Heart left ventricle (tissue), 16 donors: ENCODE results near the gene FSTL3. TPM values are rescaled to one million over a fixed set of nuclear protein-coding genes. Genes with fewer than 3 reads are reported as not detected.

Source experiments
- ATAC-seq, 4 donors: fragments of 200-7000 bp; cut with Tn5 transposase; one replicate each; pipeline ENCODE4 v1.9.1; 2020 to 2022; ENCODE audit warnings: moderate library complexity in 4 of 4, mild to moderate bottlenecking in 3 of 4, moderate number of reproducible peaks in 1 of 4
- DNase-seq, 5 donors: peaks; one replicate each; pipeline ENCODE4 v3.0.0-alpha.2; 2020
- H3K27ac ChIP-seq, 12 donors: fragments of 200-600 bp; sonication (generic) in 4 of 12; one replicate each; pipeline versions ENCODE4 v1.5.0 to v1.8.0; 2016 to 2022; ENCODE audit warnings: mild to moderate bottlenecking in 2 of 12
- H3K27me3 ChIP-seq, 9 donors: fragments of 200-600 bp; sonication (generic) in 2 of 9; one replicate each; pipeline versions ENCODE4 v1.5.1 to v1.8.0; 2016 to 2022; ENCODE audit warnings: mild to moderate bottlenecking in 3 of 9
- H3K36me3 ChIP-seq, 9 donors: fragments of 200-600 bp; sonication (generic) in 2 of 9; one replicate each; pipeline versions ENCODE4 v1.5.0 to v1.8.0; 2018 to 2022; ENCODE audit warnings: mild to moderate bottlenecking in 2 of 9
- H3K4me1 ChIP-seq, 12 donors: fragments of 200-600 bp; sonication (generic) in 4 of 12; one replicate each; pipeline versions ENCODE4 v1.5.0 to v1.8.0; 2016 to 2022; ENCODE audit warnings: mild to moderate bottlenecking in 3 of 12
- H3K4me3 ChIP-seq, 12 donors: fragments of 200-600 bp; sonication (generic) in 4 of 12; one replicate each; pipeline versions ENCODE4 v1.5.0 to v1.8.0; 2017 to 2022; ENCODE audit warnings: mild to moderate bottlenecking in 9 of 12, moderate library complexity in 4 of 12
- H3K9me3 ChIP-seq, 12 donors: fragments of 200-600 bp; sonication (generic) in 4 of 12; one replicate each; pipeline versions ENCODE4 v1.5.0 to v1.8.0; 2016 to 2022; ENCODE audit warnings: mild to moderate bottlenecking in 1 of 12
- CTCF ChIP-seq, 12 donors: fragments of 200-600 bp; sonication (generic) in 4 of 12; IDR thresholded peaks; one replicate each; pipeline versions ENCODE4 v1.5.0 to v1.8.0; 2018 to 2022; ENCODE audit warnings: antibody characterized with exemption in 12 of 12, mild to moderate bottlenecking in 5 of 12
- POLR2A ChIP-seq, 2 donors: fragments of 450-650 bp; IDR thresholded peaks; one replicate each; pipeline ENCODE4 v1.6.1; 2017; ENCODE audit warnings: antibody characterized with exemption in 2 of 2, mild to moderate bottlenecking in 2 of 2, moderate library complexity in 2 of 2
- WGBS, 4 donors: extraction: QIAGEN DNeasy Blood & Tissue Kit in 2 of 4; methylation state at CpG; one replicate each; pipeline versions ENCODE4 v1.1.5 to v1.1.7; 2013 to 2018; 5-methylcytosine and 5-hydroxymethylcytosine counted together
- intact Hi-C, 10 donors: fragments of 100-400 bp; cut with DNase I; formaldehyde crosslinking; loops; one replicate each; pipeline versions ENCODE4 v1.11.1 to v1.14.2; 2022
- polyA plus RNA-seq, 2 donors: library from polyadenylated mRNA; stranded (reverse); fragments of 200-250 nt; gene quantifications; one replicate each; pipeline ENCODE4 v1.2.3, GENCODE V29; 2013
- total RNA-seq, 9 donors: library from RNA; depleted of rRNA in 2 of 9; stranded (reverse); fragments of >200 nt in 2 of 9; fragmentation: NEBNext Ultra II Directional in 3 of 9; extraction: Animal tissue kit (Norgen Biotek cat#: 25700) in 3 of 9; gene quantifications; one replicate each; pipeline versions ENCODE4 v1.1.0 to v1.2.4, GENCODE V29; 2016 to 2023
- donor health status: ischemic (EF 13 %, LVEDD 7.1; RV severe dilation, severe dysfunction).
- donor health status: healthy with polysubstance abuse.
- donor health status: DM: no; HTN: yes; CAD: no.
- donor health status: DM: no; HTN: no; CAD: no.
- donor health status: ischemic (EF 25% LVEDD 6.9; RV normal size, moderate dysfunction).
- donor health status: ischemic (EF 25% LVEDD 5.7; RV mildly dilated, moderate dysfunction).
- donor health status: healthy.
- donor health status: DM: yes; HTN: yes; CAD: no.
- donor health status: ischemic (EF 35%, LVEDD 5.7; RV mildly dilated, moderate dysfunction).
- donor health status: nonischemic (EF 11% LVEDD 7.7; RV severe dilation, severe dysfunction).
- donor health status: DM: yes; HTN: yes; CAD: no.
- donor health status: PGD.
- donor health status: ischemic (EF 29% LVEDD 5.4; RV normal size, mild dysfunction).
- donor health status: nonischemic (EF 23%, LVEDD 6.1; RV moderate dilation, normal function).

Gene FSTL3
- total and polyA plus RNA-seq, 11 donors = 41.7 to 376 (median 119) TPM

GRCh38 chr19:648305-648704, 27.9 kb upstream of the FSTL3 start:
- Histone ChIP-seq H3K9me3 (no peaks in the 10 kb centered on the region), H3K27me3 (no peaks in the 10 kb centered on the region), H3K27ac (no peak overlapping the region), H3K36me3 (peaks cover 2 to 83% (median 58%) of the 10 kb centered on the region in 9 donors), H3K4me1 (no peaks in the 10 kb centered on the region), H3K4me3 (no peak overlapping the region)
- ATAC-seq = no peak
- 91 to 93% (median 91%) methylated on average over 22 to 29 of the region's 29 CpGs for WGBS, 4 donors
- no peak for DNase-seq
- no peak for TF ChIP-seq POLR2A (IDR thresholded peaks at IDR 0.05)
- no peak for TF ChIP-seq CTCF (IDR thresholded peaks at IDR 0.05)
- intact Hi-C loops = no loop called here

DNA sequence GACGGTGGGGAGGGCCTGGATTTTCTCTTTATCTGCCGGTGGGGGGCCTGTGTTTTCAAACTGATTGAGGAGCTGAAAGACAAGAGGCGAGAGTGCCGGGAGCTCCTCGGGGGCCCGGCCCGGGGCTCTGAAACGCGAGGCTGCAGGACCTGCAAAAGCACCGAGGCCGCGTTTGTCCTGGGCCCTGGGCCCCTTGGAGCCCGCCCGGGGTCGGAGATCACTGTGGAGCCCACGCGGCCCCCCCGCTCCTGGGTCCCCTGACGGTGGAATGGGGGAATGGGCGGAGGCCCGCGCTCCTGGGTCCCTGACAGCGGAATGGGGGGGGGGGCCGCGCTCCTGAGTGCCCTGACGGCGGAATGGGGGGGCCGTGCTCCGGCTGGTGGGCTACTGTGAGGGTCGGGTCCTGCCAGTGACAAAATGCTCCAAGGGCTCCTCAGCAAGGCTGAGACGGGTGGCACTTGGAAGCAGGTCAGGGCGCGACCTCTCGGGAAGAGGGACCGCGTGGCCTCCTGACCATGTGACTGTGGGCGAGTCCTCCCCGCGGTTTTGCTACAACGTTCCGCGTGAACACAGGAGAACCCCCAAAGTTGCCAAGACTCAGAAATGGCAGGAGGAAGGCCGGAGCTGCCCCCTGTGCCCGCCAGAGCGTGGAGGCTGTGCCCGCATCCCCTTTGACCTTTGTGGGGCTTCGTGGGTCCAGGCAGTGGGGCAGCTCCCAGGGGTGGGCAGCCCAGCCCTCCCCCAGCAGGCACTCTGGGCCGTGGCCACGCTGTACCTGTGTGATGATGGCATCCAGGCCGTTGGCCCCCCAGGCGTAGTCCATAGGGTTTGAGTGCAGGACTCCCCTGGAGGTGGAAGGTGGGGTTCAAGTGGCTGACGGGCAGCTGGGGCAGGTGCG, 27.0 kb upstream of the FSTL3 start:
- WGBS, 4 donors = 92 to 97% (median 94%) methylated on average over 17 to 53 of the region's 53 CpGs
- Histone ChIP-seq H3K27ac (no peak overlapping the region), H3K36me3 (peaks cover 3 to 92% (median 66%) of the 10 kb centered on the region in 9 donors), H3K9me3 (no peaks in the 10 kb centered on the region), H3K27me3 (no peaks in the 10 kb centered on the region), H3K4me1 (no peaks in the 10 kb centered on the region), H3K4me3 (no peak overlapping the region)
- no peak for ATAC-seq
- DNase-seq = peak in 1 of 5 donors; percentile 59
- intact Hi-C loops = no loop called here
- no peak for TF ChIP-seq CTCF (IDR thresholded peaks at IDR 0.05)
- TF ChIP-seq POLR2A (IDR thresholded peaks at IDR 0.05) = no peak

GRCh38 chr19:650121-650520, 26.1 kb upstream of the FSTL3 start:
- intact Hi-C loops = loop anchor here in 1 of 10 donors (10.0 kb wide), 1 partner anchor 55 kb away; no protein-coding TSS in a partner anchor
- peak in 1 of 5 donors; percentile 16 for DNase-seq
- 91 to 96% (median 92%) methylated on average over 9 to 11 of the region's 11 CpGs for WGBS, 4 donors
- Histone ChIP-seq H3K9me3 (no peaks in the 10 kb centered on the region), H3K36me3 (peaks cover 3 to 95% (median 66%) of the 10 kb centered on the region in 9 donors), H3K4me1 (no peaks in the 10 kb centered on the region), H3K27ac (no peak overlapping the region), H3K4me3 (no peak overlapping the region), H3K27me3 (no peaks in the 10 kb centered on the region)
- no peak for ATAC-seq
- no peak for TF ChIP-seq CTCF (IDR thresholded peaks at IDR 0.05)
- TF ChIP-seq POLR2A (IDR thresholded peaks at IDR 0.05) = no peak

DNA sequence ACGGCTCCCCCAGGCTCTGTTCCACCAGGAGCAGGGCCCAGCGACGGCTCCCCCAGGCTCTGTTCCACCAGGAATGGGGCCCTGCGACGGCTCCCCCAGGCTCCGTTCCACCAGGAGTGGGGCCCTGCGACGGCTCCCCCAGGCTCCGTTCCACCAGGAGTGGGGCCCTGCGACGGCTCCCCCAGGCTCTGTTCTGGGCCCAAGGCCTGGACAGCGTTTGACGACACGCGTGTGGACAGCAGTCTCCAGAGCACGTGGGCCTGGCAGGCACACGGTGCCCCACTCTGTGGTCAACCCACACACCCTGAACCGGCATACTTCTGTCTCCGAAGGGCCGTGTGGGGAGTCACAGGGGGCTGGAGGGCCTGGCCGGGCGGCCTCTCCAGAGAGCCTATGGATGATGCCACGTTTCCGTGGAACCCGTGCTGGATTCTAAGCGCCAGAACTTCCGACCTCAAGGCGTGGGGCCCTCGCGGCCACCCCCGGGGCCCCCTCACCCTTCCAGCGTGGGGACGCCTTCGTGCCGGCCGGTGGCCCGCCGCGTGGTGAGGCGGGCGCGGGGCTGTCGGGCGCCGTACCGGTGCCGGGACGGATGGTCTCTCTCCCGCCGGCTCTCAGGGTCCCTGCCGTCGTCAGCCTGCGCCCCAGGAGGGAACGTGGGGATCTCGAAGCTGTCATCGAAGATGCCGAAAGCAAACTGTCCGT, 24.9 kb upstream of the FSTL3 start:
- WGBS, 4 donors = 93 to 95% (median 94%) methylated on average over 38 to 58 of the region's 58 CpGs
- DNase-seq = peak in 1 of 5 donors; percentile 18
- ATAC-seq = no peak
- intact Hi-C loops = loop anchor here in 1 of 10 donors (10.0 kb wide), 1 partner anchor 56 kb away; no protein-coding TSS in a partner anchor
- Histone ChIP-seq H3K4me3 (no peak overlapping the region), H3K27me3 (no peaks in the 10 kb centered on the region), H3K4me1 (peaks cover 0 to 9% (median 0%) of the 10 kb centered on the region in 12 donors), H3K36me3 (peaks cover 3 to 85% (median 66%) of the 10 kb centered on the region in 9 donors), H3K27ac (no peak overlapping the region), H3K9me3 (no peaks in the 10 kb centered on the region)
- TF ChIP-seq POLR2A (IDR thresholded peaks at IDR 0.05) (no peak), CTCF (IDR thresholded peaks at IDR 0.05) (no peak)
